ENCODE measurements around the gene PLPP1. TPM values are rescaled to one million over a fixed set of nuclear protein-coding genes. Genes with fewer than 3 reads are reported as not detected.

The PLPP1 gene
- total and polyA plus RNA-seq, 2 experiments from 2014 or later = 39.1 to 97.1 TPM

DNA sequence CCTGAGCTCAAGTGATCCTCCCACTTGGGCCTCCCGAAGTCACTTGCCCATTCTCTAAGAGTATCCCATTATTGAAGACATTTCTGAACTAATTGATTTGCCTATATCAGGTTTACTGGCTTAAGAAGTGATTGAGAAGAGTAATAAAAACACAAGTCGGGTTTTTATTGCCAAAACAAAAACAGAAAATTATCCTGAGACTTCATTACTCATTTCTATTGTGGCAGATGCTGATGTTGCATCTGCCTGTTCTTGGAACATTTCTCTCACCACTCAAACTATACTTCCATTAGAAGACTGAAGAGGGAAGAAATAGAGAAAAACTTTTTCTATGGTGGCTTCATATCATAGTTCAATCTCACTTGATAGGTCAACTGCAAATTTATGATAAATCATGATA, 41.9 kb upstream of the PLPP1 start:
- Mint-ChIP-seq H3K4me3 (no peak overlapping the region), H3K9me3 (no peaks in the 10 kb centered on the region), H3K27ac (no peak overlapping the region), H3K27me3 (ENCODE audit: insufficient read depth, low read depth, poor library complexity) (peaks cover 3% of the 10 kb centered on the region), H3K4me1 (peaks cover 19% of the 10 kb centered on the region), H3K36me3 (ENCODE audit: low read depth) (no peaks in the 10 kb centered on the region)
- H4K20me1 ChIP-seq (replicated peaks; ENCODE audit: insufficient read depth) = no peaks in the 10 kb centered on the region
- H3K36me3 ChIP-seq (ENCODE audit: insufficient read depth) = no peaks in the 10 kb centered on the region
- no peaks in the 10 kb centered on the region for H3K9me2 ChIP-seq (ENCODE audit: insufficient read depth)
- H3K27me3 ChIP-seq (ENCODE audit: insufficient read depth) = no peaks in the 10 kb centered on the region
- no peak overlapping the region for H3K4me3 ChIP-seq
- DNase-seq (ENCODE audit: low spot score) (no peak), ATAC-seq (no peak)
- H3K4me2 ChIP-seq = no peak overlapping the region
- H2AFZ ChIP-seq = no peak overlapping the region
- TF ChIP-seq EZH2phosphoT487 (IDR thresholded peaks at IDR 0.05; ENCODE audit: unreplicated experiment) (no peak), ZNF114 (CRISPR knock-in tag; IDR thresholded peaks at IDR 0.05) (no peak), NANOG (IDR thresholded peaks at IDR 0.05; ENCODE audit: borderline replicate concordance) (no peak), ETS1 (IDR thresholded peaks at IDR 0.05) (no peak), EZH2 (IDR thresholded peaks at IDR 0.05; ENCODE audit: low read depth, unreplicated experiment) (no peak), ZNF331 (CRISPR knock-in tag; IDR thresholded peaks at IDR 0.05; ENCODE audit: low read depth) (no peak), JUNB (IDR thresholded peaks at IDR 0.05; ENCODE audit: unreplicated experiment) (no peak), CTCF (conservative IDR thresholded peaks at IDR 0.05; ENCODE audit: low read depth in 2 of 2) (no peak), POLR2AphosphoS5 (IDR thresholded peaks at IDR 0.05; ENCODE audit: low read depth) (no peak), STAT1 (IDR thresholded peaks at IDR 0.05; ENCODE audit: unreplicated experiment) (no peak), CREB1 (CRISPR knock-in tag; IDR thresholded peaks at IDR 0.05; ENCODE audit: low read depth) (no peak), ZNF462 (CRISPR knock-in tag; IDR thresholded peaks at IDR 0.05) (no peak)
- TF ChIP-seq, protein P1, sequence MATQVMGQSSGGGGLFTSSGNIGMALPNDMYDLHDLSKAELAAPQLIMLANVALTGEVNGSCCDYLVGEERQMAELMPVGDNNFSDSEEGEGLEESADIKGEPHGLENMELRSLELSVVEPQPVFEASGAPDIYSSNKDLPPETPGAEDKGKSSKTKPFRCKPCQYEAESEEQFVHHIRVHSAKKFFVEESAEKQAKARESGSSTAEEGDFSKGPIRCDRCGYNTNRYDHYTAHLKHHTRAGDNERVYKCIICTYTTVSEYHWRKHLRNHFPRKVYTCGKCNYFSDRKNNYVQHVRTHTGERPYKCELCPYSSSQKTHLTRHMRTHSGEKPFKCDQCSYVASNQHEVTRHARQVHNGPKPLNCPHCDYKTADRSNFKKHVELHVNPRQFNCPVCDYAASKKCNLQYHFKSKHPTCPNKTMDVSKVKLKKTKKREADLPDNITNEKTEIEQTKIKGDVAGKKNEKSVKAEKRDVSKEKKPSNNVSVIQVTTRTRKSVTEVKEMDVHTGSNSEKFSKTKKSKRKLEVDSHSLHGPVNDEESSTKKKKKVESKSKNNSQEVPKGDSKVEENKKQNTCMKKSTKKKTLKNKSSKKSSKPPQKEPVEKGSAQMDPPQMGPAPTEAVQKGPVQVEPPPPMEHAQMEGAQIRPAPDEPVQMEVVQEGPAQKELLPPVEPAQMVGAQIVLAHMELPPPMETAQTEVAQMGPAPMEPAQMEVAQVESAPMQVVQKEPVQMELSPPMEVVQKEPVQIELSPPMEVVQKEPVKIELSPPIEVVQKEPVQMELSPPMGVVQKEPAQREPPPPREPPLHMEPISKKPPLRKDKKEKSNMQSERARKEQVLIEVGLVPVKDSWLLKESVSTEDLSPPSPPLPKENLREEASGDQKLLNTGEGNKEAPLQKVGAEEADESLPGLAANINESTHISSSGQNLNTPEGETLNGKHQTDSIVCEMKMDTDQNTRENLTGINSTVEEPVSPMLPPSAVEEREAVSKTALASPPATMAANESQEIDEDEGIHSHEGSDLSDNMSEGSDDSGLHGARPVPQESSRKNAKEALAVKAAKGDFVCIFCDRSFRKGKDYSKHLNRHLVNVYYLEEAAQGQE (IDR thresholded peaks at IDR 0.05; ENCODE audit: unreplicated experiment) = no peak
- H3F3A ChIP-seq (replicated peaks; ENCODE audit: low read depth) = 0 out of 2 replicates have a peak, but pooled peaks cover 3% of the 10 kb centered on the region
- H3K4me1 ChIP-seq (ENCODE audit: insufficient read depth) = peaks cover 37% of the 10 kb centered on the region
- no peaks in the 10 kb centered on the region for H3K79me2 ChIP-seq (replicated peaks; ENCODE audit: insufficient read depth)
- no peak overlapping the region; the same call in 1 of the 2 replicates for H3K27ac ChIP-seq (ENCODE audit: low read depth)
